T-helper 1 cell (primary cell): ENCODE results near the gene PDIA5.

ENCODE experiments used
- DNase-seq, 5 donors: peaks; one replicate each; pipeline ENCODE4 v3.0.0-alpha.2; 2012 to 2020

PDIA5 gene

DNA sequence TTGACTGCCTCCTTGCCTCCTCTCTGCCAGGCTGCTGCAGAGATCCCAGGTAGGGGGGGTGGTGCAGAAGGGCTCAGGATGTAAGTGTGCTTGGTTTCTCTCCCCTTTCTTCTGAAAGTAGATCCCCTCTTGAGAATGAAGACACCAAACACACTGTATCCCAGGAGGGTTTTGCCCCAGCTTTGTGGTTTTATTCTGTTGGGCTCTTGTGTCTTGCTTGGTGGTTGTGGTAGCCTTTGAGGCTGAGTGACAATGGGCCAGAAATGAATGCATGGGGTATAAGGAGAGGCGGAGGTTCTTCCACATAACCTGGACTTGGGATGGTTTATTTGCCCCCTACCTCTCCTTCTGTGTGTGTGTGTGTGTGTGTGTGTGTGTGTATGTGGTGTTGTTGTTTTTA lies 5.7 kb downstream of the PDIA5 start:
- DNase-seq: no peak

DNA sequence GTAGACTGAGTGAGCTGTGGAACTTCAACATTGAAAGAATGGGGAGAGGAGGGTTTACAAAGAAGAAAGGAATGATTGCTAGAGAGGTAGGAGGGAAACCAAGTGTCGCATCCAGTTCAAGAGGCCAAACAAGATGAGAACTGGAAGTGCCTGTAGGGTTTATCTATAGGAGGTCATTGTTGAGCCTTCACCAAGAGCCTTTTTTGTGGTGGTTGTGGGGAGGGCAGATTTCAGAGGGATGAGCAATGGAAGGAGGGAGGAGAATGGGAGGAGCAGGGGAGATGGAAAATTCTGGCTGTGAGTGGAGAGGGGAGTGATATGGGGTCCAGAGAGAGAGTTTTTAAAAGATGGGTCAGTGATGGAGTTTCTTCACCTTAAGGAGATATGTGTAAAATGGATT lies 8.5 kb downstream of the PDIA5 start:
- DNase-seq: no peak

DNA sequence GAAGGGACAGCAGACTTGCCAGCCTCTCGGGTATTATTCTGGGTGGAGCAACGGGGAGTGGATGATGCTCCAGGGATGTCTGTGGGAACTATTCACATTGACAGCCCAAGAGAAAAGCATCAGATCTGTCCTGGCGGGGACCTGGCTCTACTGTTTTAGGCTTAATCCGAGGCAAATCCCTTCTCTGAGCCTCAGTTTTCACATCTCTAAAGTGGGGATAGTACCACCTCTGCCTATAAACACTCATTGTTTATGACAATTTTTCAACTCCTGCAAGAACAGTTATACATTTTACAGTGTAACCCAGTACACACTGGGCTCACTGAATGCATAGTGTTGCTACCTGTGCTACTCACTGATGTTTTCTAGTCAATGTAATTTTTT lies 9.3 kb downstream of the PDIA5 start:
- no peak for DNase-seq

DNA sequence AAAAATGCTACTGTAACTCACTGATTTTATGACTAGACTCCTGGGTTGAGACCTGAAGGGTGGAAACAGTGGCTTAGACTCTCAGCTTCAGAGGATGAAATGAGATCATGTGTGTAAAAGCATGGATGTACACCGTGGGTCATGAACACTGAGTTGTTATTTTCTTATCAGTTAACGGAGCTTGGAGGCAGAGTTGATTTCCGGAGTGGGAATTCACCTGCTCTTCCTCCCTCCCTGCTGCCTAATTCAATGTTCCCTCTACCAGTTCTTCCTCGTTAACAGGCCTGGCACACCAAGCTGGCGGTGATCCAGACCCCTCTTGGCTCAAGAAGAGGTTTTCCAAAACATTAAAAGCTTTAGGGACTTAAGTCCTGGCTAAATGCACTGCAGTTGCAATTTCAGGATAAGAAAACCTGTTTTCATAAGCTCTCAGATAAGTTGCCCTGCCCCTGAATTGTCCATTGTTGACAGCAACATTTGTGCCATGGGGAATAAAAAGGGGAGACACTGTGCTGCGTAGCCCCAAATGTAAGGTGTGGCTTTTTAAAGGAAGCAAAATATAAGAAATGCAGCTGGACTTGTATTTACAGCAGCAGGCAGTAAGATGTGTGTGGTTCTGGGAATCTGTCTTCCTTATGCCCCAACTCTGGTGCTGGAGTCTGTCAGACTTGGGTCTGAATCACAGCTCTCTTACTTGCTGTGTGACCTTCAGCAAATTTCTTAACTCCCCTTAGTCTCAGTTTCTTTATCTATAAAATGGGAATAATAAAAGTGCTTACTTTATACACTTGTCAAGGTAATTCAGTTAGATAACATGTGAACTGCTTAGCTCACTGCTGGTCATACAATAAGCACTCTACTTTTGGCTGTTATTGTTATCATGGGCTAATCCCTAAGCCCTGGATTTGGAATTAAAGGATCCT lies 9.9 kb downstream of the PDIA5 start:
- DNase-seq: no peak

DNA sequence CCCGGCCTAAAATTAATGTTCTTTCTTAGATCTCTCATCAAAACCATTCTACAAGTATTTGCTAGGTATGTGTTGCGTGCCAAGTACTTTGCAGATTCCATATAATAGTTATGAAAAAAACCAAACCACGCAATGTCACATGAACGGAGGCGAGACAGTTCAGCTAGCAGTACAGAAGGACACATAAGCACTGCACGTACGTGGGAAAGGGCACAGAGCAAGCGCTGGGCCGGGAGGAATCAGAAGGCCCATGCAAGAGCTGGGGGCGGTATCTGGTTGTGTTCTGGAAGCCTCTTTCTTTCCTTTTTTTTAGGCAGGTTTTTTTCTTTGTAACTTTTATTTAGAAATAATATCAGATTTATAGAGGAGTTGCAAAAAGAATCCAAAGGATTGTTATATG lies 11.3 kb downstream of the PDIA5 start:
- no peak for DNase-seq

DNA sequence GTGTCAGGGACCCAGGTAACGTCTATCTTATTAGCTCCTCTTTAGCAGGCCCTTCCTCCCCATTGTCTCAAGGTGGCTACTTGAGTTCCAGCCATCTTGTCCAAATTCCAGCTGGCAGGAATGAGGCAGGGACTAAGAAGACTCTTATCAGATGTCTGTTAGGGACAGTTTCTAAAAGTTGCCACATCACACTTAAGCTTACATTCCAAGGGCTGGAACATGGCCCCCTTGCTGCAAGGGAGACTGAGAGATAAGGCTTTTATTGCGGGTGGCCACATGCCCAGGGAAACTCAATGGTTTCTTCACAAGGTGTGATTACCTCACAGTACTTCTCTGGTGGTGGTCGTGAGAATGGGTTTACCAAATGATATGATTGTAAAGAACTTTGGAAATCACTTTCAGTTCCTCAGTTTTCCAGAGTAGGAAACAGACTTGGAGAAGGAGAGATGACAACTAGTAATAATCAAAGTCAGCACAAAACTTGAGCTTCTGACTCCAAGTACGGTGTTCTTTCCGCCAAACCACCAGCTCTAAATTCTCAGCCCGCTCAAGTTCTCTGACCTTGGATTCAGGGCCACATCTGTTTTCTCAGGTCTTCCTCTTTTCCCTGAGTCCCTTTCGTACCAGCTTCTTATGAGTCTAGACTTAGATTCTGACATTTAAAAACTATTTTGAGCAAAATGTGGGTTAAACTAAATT lies 14.2 kb downstream of the PDIA5 start:
- DNase-seq: no peak

DNA sequence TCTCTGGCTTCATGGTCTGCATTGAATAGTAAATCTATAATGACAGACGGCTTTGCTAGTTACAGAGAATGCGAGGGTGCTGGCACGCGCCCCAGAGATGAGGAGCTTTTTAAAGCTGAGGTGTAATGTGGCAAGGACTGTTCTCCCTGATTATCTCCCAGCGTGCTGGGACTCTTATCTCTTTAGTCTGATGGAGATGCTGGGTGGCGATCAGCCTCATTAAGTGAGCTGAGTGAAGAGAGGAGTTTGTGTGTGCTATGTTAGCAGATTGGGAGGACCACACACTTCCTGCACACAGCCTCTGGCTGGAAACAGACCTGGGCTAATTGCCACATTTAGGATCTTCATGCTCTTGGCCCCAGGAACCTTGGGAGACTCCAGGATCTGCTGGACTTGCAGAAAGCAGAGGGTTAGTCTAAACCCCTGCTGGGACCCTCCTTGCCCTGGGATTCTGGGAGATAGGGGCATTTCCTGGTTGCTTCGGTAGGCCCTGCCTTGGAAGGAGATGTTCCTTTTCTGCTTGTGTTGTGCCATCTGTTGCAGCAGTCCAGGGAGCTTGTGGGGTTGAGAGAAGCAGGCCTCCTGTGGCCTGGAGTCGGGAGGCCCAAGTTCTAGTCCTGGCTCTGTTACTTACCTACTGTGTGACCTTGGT lies 15.0 kb downstream of the PDIA5 start:
- DNase-seq: no peak

DNA sequence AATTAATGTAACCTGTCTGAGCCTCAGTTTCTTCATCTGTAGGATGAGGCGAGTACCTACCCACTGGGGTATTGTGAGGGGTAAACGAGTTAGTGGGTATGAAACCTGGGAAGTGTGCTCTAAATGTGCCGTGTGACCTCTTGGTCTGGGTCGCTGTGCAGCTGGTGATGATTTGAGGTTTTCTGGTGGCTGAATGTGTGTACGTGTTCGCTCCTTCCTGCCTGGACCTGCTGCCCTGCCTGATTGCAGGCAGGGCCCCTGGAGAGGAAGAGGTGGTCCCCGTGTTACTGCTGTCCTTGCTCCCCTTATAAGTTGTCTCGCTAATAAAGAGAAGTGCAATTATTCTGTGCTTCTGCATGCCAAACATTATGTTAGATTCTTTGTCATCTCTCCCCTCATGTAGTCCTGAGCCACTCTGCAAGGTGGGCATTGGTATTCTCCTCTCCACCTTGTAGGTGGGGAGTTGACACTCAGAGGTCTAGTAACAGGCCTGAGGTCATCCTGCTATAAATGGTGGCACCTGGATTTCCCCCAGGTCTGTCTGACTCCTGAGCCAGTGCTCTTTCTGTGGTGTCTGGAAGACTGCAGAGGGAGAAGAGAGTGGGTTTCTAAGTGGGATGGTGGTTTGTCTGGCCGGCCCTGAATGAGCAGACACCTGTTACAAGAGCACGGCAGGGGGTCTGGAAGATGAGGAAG lies 15.7 kb downstream of the PDIA5 start:
- no peak for DNase-seq

DNA sequence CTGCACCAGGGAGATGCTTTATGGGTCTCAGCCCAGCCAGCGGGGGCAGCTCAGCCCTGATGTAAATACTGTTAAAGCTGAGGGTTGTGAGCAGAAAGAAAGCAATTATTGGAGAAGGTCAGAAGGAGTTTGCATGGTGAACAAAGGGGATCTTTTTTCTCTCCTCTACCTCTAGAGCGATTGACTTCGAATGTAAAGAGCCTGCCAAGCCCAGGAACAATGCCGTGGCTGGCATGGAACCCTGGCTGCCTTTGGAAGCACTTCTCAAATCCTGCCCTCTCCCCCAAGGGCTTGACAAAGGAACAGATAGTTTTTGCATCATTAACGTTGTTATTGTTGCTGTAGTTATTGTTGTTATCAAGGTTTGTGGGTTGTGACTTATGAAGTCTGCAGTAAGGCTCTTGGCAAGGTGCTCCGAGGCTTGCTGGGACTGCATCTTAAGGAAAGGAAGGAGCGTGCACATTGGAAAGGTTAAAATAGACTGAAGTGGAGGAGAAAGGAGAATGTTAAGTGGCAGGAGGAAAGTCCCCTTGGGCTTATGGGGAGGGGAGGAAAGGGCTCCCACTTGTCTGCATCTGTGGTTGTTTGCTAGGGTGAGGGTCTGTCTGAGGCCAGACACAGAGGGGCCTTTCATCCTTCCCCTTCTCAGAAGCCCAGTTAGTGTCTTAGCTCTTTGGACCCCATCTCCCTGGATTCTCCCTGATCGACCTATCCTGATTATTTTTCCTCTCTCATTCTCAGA lies 16.7 kb downstream of the PDIA5 start:
- no peak for DNase-seq

DNA sequence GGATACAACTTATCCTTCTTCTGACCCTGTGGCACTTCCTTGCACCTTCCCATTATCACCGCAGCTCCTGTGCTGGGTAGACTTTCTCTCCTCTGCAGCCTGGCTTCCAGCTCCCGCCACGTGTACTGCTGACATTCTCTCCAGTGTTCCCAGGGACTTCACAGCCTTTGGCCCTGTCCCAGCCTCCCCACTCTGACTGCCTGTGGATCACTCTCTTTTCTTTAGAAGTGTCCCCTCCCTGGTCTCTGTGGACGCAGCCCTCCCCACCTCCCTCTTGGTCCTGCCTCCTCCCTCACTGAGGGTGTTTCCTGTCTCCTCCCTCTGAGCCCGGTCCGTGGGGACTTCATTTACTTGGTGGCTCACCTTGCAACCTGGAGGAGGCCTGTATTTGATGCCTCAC lies 17.4 kb downstream of the PDIA5 start:
- no peak for DNase-seq

DNA sequence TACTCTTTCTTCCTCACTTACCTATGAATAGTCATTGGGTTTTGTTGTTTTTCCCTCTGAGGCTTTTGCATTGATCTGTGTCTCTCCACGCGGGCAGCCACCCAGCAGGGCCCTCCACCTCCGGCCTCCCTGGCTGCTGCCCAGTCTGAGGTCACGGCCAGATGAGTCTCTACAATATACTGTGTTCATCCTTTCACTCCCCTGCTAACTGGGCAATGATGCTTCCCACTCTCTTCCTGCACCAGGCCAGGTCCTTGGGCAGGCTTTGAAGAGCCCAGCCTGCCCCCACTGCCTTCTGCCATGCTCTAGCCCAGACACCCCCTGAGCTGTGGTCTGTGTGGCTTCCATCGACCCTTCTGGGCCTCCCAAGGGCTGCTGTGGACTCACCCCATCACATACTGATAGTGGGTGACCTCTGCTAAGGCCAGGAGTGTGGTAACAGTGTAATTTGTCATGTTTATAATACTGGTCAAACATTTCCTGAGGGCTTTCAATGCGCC lies 18.0 kb downstream of the PDIA5 start:
- DNase-seq: no peak

DNA sequence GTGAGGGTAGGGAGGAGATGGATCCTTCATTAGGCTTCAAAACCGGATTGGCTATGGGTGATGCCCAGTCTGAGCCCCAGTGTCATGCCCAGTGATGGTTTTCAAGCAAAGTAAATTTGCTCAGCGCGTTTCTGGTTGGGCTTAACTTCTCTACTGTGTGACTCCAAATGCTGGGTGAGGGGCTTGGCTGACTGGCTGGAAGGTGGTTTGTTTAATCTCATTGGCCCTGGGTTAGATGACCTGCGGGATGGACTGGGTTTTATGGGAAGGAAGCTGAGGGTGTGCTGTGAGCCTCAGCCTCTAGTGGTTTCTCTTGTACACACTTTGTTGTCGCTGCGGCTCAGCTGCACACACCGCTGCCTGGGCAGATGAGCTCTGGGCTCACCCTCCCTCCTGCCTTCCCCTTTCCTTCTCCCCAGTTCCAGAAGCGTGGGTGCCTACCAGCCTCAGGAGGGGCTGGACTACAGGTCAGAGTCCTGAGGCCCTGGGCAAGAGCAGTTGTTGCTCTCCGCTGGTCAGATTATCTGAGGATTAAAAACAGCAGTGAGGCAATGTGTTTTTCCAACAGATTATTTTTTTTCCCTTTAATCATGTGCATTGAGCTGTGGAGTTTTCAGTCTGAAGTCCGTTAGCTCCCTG lies 18.6 kb downstream of the PDIA5 start:
- no peak for DNase-seq

DNA sequence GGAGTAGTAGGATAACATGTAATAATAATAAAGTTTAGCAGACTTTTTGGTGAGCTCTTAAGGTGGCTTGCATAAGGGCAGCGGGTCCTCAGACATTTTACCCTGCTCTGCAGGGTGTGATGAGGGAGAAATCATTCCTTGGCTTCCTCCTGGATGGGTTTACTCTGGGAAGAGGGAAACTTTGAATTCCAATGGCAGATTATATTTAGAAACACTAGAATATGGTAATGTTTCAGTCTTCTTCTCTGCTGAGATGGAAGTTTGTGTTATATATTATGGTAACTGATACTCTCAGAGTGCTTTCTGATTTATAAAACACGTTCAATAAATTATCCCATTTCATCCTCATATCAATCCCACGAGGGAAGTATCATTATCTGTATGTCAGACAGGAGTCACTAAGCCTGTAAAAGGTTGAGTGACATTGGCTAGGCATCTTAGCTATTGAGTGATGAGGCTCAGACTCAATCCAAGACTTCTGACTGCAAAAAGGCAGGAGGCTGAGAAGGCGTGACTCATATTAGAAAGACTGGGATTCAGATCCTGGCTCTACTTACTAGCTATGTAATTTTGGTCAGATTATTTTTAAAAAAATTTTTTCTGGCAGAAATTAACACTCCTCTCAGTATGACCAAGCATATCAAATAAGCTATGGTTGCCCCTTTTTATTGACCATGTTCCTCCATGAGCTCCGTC lies 19.3 kb downstream of the PDIA5 start:
- DNase-seq: no peak

DNA sequence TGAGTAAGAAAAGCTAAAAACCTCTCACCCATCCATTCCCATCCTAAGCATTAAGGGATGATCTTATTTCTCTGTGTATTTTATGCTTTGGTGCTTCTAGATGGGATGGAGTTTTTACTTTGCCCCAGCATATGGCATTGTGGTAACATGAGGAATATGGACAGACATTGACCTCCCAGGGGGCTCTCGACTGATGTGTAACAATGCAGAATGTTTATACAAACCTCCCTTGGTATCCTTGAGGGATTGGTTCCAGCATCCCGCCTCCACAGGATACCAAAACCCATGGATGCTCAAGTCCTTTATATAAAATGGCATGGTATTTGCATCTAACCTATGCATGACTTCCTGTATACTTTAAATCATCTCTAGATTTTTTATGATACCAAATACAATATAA lies 21.6 kb downstream of the PDIA5 start:
- no peak for DNase-seq

DNA sequence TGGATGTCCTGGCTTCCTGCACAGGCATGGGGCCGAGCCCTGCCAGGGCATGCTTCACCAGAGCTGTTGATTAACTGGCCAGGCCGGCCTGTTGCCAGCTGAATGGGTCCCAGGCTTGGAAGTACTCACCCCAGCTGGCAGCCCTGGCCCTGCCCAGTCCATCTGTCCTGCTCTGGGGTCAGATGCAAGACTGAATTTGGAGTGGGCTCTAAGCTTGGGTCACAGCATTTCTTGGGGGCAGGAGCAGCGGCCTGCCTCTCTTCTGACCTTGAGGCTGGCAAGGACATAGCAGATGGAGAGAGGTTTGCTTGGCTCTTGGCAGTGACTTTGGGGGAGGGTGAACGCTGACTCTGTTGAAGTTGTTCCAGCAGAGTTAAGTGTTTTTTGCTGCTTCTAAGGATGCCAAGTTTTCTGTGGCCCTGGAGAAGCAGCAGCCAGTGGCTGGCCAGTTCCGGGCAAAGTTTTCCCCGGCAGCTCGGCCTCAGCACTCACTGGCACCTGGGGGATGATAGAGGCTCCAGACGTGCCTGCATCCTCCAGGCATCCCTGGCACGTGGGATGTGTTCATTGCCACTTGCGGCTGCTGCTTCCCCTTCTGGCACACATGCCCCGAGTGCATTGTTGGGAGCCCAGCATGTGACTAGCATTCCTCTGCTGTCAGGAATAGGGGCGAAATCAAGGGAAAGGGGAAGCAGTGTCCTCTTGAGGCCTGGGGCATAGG lies 22.9 kb downstream of the PDIA5 start:
- no peak for DNase-seq

DNA sequence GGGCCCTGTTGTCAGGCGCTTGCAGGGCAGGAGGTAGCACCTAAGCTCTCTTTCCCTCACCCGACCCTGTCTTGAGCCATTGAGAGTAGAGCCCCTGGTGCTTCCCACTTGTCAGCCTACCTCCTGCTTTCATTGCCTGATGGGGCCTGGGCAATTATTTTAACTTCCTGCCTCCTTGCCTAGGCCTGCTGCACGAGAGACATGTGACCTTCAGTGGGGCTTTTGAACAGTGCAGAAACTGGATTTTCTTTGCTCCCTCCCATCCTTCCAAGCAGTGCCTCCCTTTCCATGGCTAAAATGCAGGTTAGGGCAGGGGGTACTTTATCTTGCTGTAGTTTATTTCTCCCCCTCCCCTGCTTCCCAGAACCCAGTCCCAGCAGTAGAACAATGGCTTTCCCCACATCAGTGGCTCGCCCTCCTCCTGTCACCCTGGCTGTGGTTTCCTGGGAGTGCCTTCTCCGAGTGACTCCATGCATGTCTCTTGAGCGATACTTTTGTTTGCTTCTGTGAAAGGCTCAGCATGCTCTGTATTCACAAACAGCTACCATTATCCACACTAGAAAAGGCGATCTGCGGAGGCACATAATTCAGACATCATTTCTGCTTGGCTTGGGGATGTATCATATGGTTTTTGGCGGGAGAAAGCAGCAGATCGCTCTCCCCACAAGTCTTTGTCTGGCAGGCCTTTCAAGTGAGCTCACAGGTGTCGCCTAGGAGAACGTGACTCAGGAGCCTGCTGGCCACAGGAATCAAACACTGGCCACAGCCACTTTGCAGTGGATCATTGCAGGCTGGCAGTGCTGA lies 24.1 kb downstream of the PDIA5 start:
- no peak for DNase-seq

DNA sequence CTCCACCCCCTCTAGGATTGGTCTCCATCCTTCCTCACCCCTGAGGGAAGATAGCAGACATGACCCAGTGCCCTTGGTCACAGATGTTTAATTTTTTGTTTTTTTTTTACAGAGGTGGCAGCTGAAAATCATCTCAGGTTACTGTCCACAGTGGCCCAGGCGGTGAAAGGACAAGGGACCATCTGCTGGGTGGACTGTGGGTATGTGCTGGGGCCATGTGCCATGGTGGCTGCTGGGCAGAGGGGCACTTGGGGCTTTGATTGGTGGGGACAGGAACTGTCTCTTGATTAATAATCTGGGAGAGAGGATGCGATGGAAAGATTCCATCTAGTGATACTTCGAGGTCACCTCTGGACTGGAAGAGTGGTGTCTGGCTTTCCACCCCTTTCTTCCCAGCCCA lies 25.4 kb downstream of the PDIA5 start:
- DNase-seq: no peak

DNA sequence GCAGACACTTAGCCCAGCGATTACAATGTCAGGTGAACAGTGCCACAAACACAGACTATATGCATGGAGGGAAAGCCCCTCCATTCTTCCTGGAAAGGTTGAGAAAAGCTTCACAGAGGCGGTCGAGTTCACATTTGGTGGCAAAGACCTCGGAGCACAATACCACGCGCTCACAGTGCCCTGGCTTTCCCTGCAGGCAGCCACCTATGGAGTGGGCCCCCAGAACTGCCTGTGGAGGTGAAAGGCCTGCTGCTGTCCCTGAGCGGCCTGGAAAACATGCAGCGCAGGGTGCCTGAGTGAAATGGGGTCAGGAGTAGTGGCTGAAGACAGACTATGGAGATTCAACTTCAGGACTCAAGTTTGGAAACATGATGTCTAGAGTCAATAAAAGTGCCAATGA lies 26.9 kb downstream of the PDIA5 start:
- DNase-seq: no peak

DNA sequence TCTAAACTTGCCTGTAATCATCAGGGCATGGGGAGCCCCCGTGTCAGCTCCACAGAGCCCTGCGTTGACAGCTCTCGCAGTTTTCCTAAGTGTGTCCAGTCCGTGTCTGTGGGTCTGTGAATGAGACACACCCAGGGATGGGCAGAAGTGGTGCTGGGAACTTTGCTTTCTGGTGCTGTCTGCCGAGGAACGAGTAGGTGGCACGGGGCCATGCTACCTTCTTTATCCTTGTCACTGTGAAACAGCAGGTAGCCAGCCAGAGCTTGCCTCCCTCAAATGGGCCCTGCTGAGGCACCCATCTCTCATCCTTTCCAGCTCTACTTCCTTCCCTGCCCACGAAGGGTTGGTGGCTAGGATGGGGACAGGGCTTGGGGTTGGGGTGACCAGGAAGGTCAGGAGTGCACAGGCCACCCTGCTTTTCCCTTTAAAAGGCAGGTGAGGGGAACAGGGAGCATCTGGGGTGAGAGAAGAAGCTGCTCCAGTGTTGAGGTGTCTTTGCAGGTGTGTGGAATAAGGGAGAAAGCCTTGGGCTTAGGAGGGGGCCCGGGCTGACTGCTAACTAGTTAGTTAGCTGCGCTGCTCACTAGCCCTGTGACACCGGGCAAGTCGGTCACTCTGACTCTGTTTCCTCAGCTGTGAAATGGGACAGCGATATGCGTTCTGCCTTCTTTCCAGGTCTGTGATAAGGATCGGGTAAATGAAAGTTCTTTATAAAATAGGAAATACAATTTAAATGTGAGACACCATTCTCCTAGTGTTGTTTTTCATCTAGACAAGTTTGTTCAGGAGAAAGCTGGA lies 27.9 kb downstream of the PDIA5 start:
- DNase-seq: no peak
